ENCODE results near the gene ABCA12. TPM values are rescaled to one million over a fixed set of nuclear protein-coding genes. Genes with fewer than 3 reads are reported as not detected.

ABCA12 gene
- total and polyA plus RNA-seq, 10 of the 15 experiments (the other 5 are each of a cell fraction or from before 2014, with no cell fraction given) = 1.2 to 12.1 (median 6.0) TPM

DNA sequence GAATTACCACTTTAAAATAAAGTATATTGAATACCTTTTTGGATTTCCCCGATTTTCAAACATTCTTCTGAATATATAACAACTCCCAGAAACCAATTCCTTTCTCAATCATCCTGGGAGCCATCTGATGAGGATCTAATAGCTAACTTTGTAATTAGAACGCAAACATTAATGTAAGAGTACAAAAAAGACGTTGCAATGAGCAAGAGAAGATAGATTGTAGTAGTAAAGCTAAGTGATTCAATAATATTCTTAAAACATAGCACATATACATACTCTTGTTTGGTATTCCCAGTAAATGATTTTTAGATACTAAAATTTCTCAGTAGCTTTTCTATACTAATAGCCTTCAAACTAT is 1.1 kb downstream of the ABCA12 start:
- Histone ChIP-seq H3K27ac (ENCODE audit: control insufficient read depth, insufficient read depth) (peak overlapping the region; percentile 85), H3K36me3 (ENCODE audit: control insufficient read depth in 2 of 2, insufficient read depth in 2 of 2, low read length in 1 of 2) (no peaks in the 10 kb centered on the region), H3K4me1 (ENCODE audit: control insufficient read depth, insufficient read depth, low read length) (peaks cover 16% of the 10 kb centered on the region), H3K9ac (ENCODE audit: control insufficient read depth, insufficient read depth, low read length) (no peak overlapping the region), H4K20me1 (ENCODE audit: control insufficient read depth, insufficient read depth) (no peaks in the 10 kb centered on the region), H3K27me3 (replicated peaks in 1 of 2; ENCODE audit: control insufficient read depth in 2 of 2, insufficient read depth in 2 of 2, low read length in 1 of 2) (no peaks in the 10 kb centered on the region), H3K4me3 (no peak overlapping the region; the same call in 1 of the 2 replicates), H3K4me2 (ENCODE audit: control insufficient read depth, insufficient read depth) (peak overlapping the region; percentile 4), H2AFZ (ENCODE audit: control insufficient read depth, low read depth, low read length) (peak overlapping the region; percentile 1), H3K9me3 (replicated peaks; ENCODE audit: control insufficient read depth, insufficient read depth, low read length) (peaks cover 2% of the 10 kb centered on the region; the same call in 2 of the 3 replicates), H3K79me2 (ENCODE audit: control insufficient read depth, insufficient read depth, low read length) (peaks cover 4% of the 10 kb centered on the region)
- TF ChIP-seq SMARCA5 (IDR thresholded peaks at IDR 0.05) (peak; percentile 31; the same call in 1 of the 2 replicates), CEBPB (IDR thresholded peaks at IDR 0.05; ENCODE audit: borderline replicate concordance in 1 of 2, low read depth in 2 of 2, low read length in 2 of 2) (peak in 1 of 2 experiments; percentile 9; a peak in 1 of 4 replicates), NFIC (IDR thresholded peaks at IDR 0.05; ENCODE audit: low read depth, low read length) (peak; percentile 24; the same call in 1 of the 2 replicates)
- TF ChIP-seq, protein P1, sequence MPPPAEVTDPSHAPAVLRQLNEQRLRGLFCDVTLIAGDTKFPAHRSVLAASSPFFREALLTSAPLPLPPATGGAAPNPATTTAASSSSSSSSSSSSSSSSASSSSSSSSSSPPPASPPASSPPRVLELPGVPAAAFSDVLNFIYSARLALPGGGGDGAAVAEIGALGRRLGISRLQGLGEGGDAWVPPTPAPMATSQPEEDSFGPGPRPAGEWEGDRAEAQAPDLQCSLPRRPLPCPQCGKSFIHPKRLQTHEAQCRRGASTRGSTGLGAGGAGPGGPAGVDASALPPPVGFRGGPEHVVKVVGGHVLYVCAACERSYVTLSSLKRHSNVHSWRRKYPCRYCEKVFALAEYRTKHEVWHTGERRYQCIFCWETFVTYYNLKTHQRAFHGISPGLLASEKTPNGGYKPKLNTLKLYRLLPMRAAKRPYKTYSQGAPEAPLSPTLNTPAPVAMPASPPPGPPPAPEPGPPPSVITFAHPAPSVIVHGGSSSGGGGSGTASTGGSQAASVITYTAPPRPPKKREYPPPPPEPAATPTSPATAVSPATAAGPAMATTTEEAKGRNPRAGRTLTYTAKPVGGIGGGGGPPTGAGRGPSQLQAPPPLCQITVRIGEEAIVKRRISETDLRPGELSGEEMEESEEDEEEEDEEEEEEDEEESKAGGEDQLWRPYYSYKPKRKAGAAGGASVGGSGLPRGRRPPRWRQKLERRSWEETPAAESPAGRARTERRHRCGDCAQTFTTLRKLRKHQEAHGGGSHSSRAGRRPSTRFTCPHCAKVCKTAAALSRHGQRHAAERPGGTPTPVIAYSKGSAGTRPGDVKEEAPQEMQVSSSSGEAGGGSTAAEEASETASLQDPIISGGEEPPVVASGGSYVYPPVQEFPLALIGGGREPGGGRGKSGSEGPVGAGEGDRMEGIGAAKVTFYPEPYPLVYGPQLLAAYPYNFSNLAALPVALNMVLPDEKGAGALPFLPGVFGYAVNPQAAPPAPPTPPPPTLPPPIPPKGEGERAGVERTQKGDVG (CRISPR knock-in tag; IDR thresholded peaks at IDR 0.05) = no peak
- ChIA-PET POLR2A (no interaction called here), RAD21 (ENCODE audit: unreplicated experiment) (interaction anchor here (0.6 kb wide), 1 partner anchor 1981 kb away, joined by 3 read pairs; no protein-coding TSS in a partner anchor), SMC1A (ENCODE audit: uncharacterized antibody, unreplicated experiment) (interaction anchor here (0.5 to 1.1 kb wide), 6 partner anchors 64 to 869 kb away, joined by 3 read pairs; no protein-coding TSS in a partner anchor), CTCF (no interaction called here)
- intact Hi-C loops (cut with micrococcal nuclease; ENCODE audit: unreplicated experiment) (loop anchor here (5.0 kb wide), 2 partner anchors 120 to 400 kb away; no protein-coding TSS in a partner anchor), in situ Hi-C loops (cut with MboI) (no loop called here)
- ATAC-seq = no peak
- 14% methylated on average over 3 of the region's 3 CpGs for WGBS (ENCODE audit: insufficient coverage, insufficient replicate concordance, low lambda C conversion rate, missing lambda C conversion rate)
- no TSS peak for BruUV-seq (replicated peaks)
- no peak for DNase-seq (ENCODE audit: low read depth, low spot score)
- FAIRE-seq = no peak
